Bronchial epithelial cell (primary cell): ENCODE results near the gene POU3F3. TPM values are rescaled to one million over a fixed set of nuclear protein-coding genes. Genes with fewer than 3 reads are reported as not detected.
A peak's percentile ranks its signal among the peaks of the same experiment; 100 is the strongest.

ENCODE experiments used
- DNase-seq: peaks from one replicate; pipeline ENCODE4 v3.0.0-alpha.2; 2010; ENCODE audit warnings: low read depth
- FAIRE-seq: peaks from 2 replicates; lab custom pipeline; 2011; peaks lifted over from hg19 to GRCh38; lab: Jason Lieb, UNC
- H3K27me3 ChIP-seq: 2 replicates; pipeline ENCODE4 v1.5.1; 2011; ENCODE audit warnings: low read length; ENCODE audit not compliant: control insufficient read depth, insufficient read depth
- H3K36me3 ChIP-seq: 2 replicates; pipeline ENCODE4 v1.5.1; 2011; ENCODE audit warnings: low read length; ENCODE audit not compliant: control insufficient read depth, insufficient read depth
- H3K4me3 ChIP-seq: 2 replicates; pipeline ENCODE4 v1.5.1; 2011; ENCODE audit warnings: mild to moderate bottlenecking, low read depth, low read length, control low read depth
- total RNA-seq: library from RNA; depleted of rRNA; stranded (reverse); fragments of >200 nt; gene quantifications from 2 replicates; pipeline ENCODE4 v1.2.1, GENCODE V29; 2014
- TF ChIP-seq, protein P1 (sequence below): IDR thresholded peaks from 2 replicates; pipeline ENCODE4 v1.5.1; 2011; ENCODE audit warnings: mild to moderate bottlenecking, moderate library complexity, low read length, control low read depth, inconsistent platforms; ENCODE audit not compliant: insufficient read depth, severe bottlenecking

Gene POU3F3
- total RNA-seq = not detected in 2 replicates

DNA sequence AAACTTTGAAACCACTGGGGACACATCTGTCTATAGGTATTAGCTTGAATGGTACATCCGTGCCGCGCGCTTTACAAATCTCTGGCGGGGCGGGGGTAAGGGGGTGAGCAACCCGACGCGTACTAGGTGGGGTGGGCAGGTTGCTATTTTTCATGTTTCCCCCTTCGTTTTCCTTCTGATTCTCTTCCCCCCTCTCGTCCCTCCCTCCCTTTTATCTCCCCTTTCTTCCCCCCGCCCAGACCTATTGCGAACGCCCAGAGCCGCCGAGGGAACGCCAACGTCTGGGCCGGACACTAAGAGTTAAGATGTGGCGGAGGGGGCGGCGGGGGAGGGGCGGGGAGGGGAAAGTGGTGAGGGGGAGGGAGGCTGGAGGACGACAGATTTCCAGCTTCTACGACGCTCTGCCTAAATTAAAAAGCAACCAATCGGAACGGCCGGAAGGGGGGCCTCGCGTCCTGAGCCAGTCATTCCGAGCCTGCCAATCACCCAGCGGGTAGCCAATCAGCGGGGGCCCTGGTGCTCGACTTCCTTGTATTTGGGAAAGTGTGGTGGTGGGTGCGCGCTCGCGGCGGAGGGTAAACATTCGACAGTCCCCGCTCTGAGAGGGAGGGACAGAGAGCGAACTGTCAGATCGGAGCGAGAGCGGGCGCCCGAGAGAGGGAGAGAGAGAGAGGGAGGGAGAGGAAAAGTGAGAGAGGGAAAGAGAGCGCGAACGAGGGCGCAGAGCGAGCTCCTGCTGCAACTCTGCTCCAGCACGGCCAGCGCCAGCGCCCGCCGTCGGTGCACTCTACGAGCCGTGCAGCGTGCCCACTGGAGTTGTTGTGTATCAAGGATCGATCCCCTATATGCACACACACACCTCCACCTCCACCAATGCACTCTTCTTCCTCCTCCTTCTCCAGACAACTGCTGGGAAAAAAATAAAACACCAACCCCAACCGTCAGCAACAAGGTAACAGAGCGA is at the start of gene POU3F3:
POU3F3 (plus strand) TSS at position 582 of the 964 bp plus-strand sequence. CDS start 1,396 bp downstream, outside the sequence.
- FAIRE-seq (no peak), DNase-seq (no peak)
- H3K4me3 ChIP-seq = no peak within 1 kb of the TSS
- H3K36me3 ChIP-seq = no peaks in the 10 kb centered on the region
- peaks cover 55% of the 10 kb centered on the region for H3K27me3 ChIP-seq
- TF ChIP-seq, protein P1, sequence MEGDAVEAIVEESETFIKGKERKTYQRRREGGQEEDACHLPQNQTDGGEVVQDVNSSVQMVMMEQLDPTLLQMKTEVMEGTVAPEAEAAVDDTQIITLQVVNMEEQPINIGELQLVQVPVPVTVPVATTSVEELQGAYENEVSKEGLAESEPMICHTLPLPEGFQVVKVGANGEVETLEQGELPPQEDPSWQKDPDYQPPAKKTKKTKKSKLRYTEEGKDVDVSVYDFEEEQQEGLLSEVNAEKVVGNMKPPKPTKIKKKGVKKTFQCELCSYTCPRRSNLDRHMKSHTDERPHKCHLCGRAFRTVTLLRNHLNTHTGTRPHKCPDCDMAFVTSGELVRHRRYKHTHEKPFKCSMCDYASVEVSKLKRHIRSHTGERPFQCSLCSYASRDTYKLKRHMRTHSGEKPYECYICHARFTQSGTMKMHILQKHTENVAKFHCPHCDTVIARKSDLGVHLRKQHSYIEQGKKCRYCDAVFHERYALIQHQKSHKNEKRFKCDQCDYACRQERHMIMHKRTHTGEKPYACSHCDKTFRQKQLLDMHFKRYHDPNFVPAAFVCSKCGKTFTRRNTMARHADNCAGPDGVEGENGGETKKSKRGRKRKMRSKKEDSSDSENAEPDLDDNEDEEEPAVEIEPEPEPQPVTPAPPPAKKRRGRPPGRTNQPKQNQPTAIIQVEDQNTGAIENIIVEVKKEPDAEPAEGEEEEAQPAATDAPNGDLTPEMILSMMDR = no peak

DNA sequence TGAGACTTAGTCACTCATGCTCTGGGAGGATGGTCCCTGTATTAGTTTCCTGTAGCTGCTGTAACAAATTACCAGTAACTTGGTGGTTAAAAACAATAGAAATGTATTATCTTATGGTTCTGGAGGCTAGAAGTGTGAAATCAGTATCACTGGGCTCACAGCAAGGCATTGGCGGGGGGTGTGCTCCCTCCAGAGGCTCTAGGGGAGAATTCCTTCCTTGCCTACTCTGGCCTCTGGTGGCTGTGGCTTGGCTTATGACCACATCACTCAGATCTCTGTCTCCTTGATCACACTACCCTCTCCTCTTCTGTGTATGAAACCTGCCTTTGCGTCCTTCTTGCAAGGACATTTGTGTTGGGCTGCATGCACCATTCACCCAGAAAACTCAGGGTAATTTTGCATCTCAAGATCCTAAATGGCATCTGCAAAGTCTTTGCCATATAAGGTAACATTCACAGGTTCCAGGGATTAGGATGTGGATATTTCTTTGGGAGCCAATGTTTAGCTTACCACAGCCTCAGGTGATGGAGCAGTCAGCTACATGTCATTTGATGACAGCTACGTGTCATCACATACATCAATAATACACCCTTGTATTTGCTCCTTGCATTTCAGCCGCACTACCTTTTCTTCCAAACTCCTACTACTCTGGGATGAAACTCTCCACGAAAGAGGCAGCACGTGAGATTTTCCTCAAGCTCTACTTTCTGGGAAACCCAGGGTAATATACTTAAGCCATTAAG is 49.6 kb upstream of the POU3F3 start:
- Histone ChIP-seq H3K4me3 (no peak overlapping the region), H3K27me3 (no peaks in the 10 kb centered on the region), H3K36me3 (no peaks in the 10 kb centered on the region)
- TF ChIP-seq, protein P1 = no peak
- peak; percentile 7 for FAIRE-seq
- DNase-seq = no peak

DNA sequence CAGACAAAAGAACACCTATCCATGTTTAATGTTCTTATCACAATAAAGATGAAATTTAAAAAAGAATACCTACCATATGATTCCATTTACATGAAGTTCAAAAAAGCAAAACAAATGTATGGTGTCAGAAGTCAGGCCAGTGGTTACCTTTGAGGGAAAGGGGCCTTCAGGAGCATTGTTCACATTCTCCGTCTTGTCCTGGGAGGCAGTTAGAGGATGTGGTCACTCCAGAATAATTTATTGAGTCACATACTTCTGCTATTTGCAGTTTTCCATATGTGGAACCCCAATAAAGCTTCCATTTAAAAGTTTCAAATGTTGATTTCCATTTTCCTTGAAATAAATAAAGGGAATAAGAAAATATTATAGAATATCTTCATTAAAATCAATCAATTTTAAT is 41.6 kb upstream of the POU3F3 start:
- Histone ChIP-seq H3K4me3 (no peak overlapping the region), H3K27me3 (no peaks in the 10 kb centered on the region), H3K36me3 (no peaks in the 10 kb centered on the region)
- no peak for DNase-seq
- TF ChIP-seq, protein P1 = no peak
- no peak for FAIRE-seq

DNA sequence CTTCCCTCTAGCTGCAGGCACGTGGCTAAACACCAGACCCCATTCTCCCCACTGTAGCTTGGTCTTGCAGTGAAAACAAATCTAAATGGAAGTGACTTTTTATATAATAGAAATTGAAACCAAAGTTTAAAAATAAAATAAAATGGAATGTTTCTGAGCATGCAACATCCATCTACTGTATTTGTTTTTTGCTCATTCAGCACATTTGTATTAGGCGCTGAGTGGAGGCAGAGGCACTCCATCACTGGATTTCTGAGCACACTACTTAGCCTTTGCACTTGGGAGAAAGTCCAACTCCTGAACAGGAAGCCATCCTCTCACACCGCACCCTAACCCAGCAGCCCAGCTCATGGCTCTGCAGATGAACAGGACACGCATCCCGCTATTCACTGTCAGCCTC is 37.8 kb upstream of the POU3F3 start:
- TF ChIP-seq, protein P1 = no peak
- Histone ChIP-seq H3K4me3 (no peak overlapping the region), H3K36me3 (no peaks in the 10 kb centered on the region), H3K27me3 (no peaks in the 10 kb centered on the region)
- DNase-seq = no peak
- no peak for FAIRE-seq

DNA sequence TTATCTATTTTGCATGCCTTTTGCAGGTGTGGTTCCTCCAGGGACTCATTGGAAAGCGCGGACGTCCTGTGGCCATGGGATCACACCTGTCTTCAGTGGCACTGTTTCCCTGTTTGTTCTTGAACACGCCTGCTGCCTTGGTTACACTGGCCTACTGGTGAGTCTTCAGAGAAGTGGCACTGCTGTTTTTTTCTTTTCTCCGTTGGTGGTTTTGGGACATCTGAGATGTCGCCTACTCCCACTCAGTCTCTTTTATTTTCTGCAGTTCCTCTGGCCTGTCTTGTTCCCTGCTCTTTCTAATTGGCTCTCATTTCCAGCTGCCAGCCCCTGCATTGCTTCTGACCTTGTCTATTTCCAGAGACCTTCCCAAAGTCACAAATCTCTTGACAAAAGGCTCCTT is 35.7 kb upstream of the POU3F3 start:
- Histone ChIP-seq H3K36me3 (no peaks in the 10 kb centered on the region), H3K27me3 (no peaks in the 10 kb centered on the region), H3K4me3 (no peak overlapping the region)
- FAIRE-seq (no peak), DNase-seq (no peak)
- TF ChIP-seq, protein P1 = no peak
